ENCODE results near the gene PPP1R13L. TPM values are rescaled to one million over a fixed set of nuclear protein-coding genes. Genes with fewer than 3 reads are reported as not detected.
"Not testable (repeated sequence)": the region's sequence is repeated elsewhere in the genome, so short reads cannot be mapped to it uniquely, and the experiment has no call there.

The PPP1R13L gene
- total and polyA plus RNA-seq, 10 donors = 3.9 to 18.1 (median 12.1) TPM

GRCh38 chr19:45439569-45440258 is 34.8 kb upstream of the PPP1R13L start:
- peaks cover 15 to 52% (median 45%) of the 10 kb centered on the region in 6 donors for H3K4me1 ChIP-seq
- H3K36me3 ChIP-seq = no peaks in the 10 kb centered on the region
- intact Hi-C loops (cut with DNase I; ENCODE audit: low total_unique reads) = loop anchor here (2.0 kb wide), 1 partner anchor 39 kb away; no protein-coding TSS in a partner anchor
- WGBS, 5 donors = 0 to 2% (median 0%) methylated on average over 41 to 78 of the region's 78 CpGs
- H3K9me3 ChIP-seq = no peaks in the 10 kb centered on the region
- peak; percentile 96 for DNase-seq
- TF ChIP-seq POLR2AphosphoS5 (IDR thresholded peaks at IDR 0.05) (peak; percentile 55 to 80 (median 67)), CTCF (IDR thresholded peaks at IDR 0.05 in 8 of 11, conservative IDR thresholded peaks at IDR 0.05 in 3 of 11) (peak; percentile 95 to 100 (median 98)), POLR2A (IDR thresholded peaks at IDR 0.05) (no peak)
- no peaks in the 10 kb centered on the region for H3K27me3 ChIP-seq (replicated peaks in 1 of 7)
- H3K4me3 ChIP-seq = peak overlapping the region; percentile 55 to 87 (median 66)
- peak overlapping the region; percentile 76 to 96 (median 92) for H3K27ac ChIP-seq

GRCh38 chr19:45439190-45439568 is 34.3 kb upstream of the PPP1R13L start:
- peak overlapping the region; percentile 76 to 96 (median 92) for H3K27ac ChIP-seq
- no peak for DNase-seq
- no peaks in the 10 kb centered on the region for H3K9me3 ChIP-seq
- peak overlapping the region; percentile 55 to 87 (median 66) for H3K4me3 ChIP-seq
- intact Hi-C loops (cut with DNase I; ENCODE audit: low total_unique reads) = loop anchor here (2.0 kb wide), 1 partner anchor 40 kb away; no protein-coding TSS in a partner anchor
- no peaks in the 10 kb centered on the region for H3K36me3 ChIP-seq
- H3K27me3 ChIP-seq (replicated peaks in 1 of 7) = no peaks in the 10 kb centered on the region
- WGBS, 5 donors = 29 to 34% (median 31%) methylated on average over 10 of the region's 10 CpGs
- no peak for TF ChIP-seq CTCF (IDR thresholded peaks at IDR 0.05 in 8 of 11, conservative IDR thresholded peaks at IDR 0.05 in 3 of 11)
- TF ChIP-seq POLR2A (IDR thresholded peaks at IDR 0.05) = no peak
- TF ChIP-seq POLR2AphosphoS5 (IDR thresholded peaks at IDR 0.05) = no peak
- H3K4me1 ChIP-seq = peaks cover 10 to 47% (median 39%) of the 10 kb centered on the region in 6 donors

- Histone ChIP-seq H3K36me3 (no peaks in the 10 kb centered on the region), H3K4me1 (peaks cover 4 to 28% (median 22%) of the 10 kb centered on the region in 6 donors), H3K27ac (no peak overlapping the region), H3K4me3 (no peak overlapping the region), H3K27me3 (replicated peaks in 1 of 7) (no peaks in the 10 kb centered on the region), H3K9me3 (no peaks in the 10 kb centered on the region)
- TF ChIP-seq CTCF (IDR thresholded peaks at IDR 0.05 in 8 of 11, conservative IDR thresholded peaks at IDR 0.05 in 3 of 11) = no peak
- no peak for TF ChIP-seq POLR2A (IDR thresholded peaks at IDR 0.05)
- no peak for TF ChIP-seq POLR2AphosphoS5 (IDR thresholded peaks at IDR 0.05)
- intact Hi-C loops (cut with DNase I; ENCODE audit: low total_unique reads) = no loop called here
- DNase-seq = no peak
- 85 to 93% (median 88%) methylated on average over 3 of the region's 3 CpGs for WGBS, 5 donors
These were observed 32.5 kb upstream of the PPP1R13L start for GRCh38 chr19:45437328-45437727.

GRCh38 chr19:45432543-45432942 is 27.7 kb upstream of the PPP1R13L start:
- H3K27ac ChIP-seq; H3K36me3 ChIP-seq; H3K4me3 ChIP-seq; DNase-seq; intact Hi-C loops (cut with DNase I; ENCODE audit: low total_unique reads); H3K9me3 ChIP-seq: not testable (repeated sequence)
- Histone ChIP-seq H3K4me1 (peaks cover 8 to 30% (median 16%) of the 10 kb centered on the region in 6 donors), H3K27me3 (replicated peaks in 1 of 7) (peaks cover 0 to 19% (median 9%) of the 10 kb centered on the region in 7 donors)
- 82 to 98% (median 94%) methylated on average over 8 of the region's 8 CpGs for WGBS, 5 donors

- H3K36me3 ChIP-seq; DNase-seq; intact Hi-C loops (cut with DNase I; ENCODE audit: low total_unique reads); H3K9me3 ChIP-seq; H3K4me3 ChIP-seq; H3K27ac ChIP-seq: not testable (repeated sequence)
- WGBS, 5 donors = 43 to 54% (median 45%) methylated on average over 9 of the region's 9 CpGs
- Histone ChIP-seq H3K4me1 (peaks cover 10 to 37% (median 20%) of the 10 kb centered on the region in 6 donors), H3K27me3 (replicated peaks in 1 of 7) (peaks cover 0 to 27% (median 9%) of the 10 kb centered on the region in 7 donors)
These were observed 26.1 kb upstream of the PPP1R13L start for GRCh38 chr19:45431008-45431407.

- WGBS, 5 donors = 73 to 88% (median 84%) methylated on average over 9 to 11 of the region's 11 CpGs
- H3K27ac ChIP-seq; intact Hi-C loops (cut with DNase I; ENCODE audit: low total_unique reads): not testable (repeated sequence)
These were observed 25.0 kb upstream of the PPP1R13L start for GRCh38 chr19:45429896-45430295.

More at GRCh38 chr19:45429896-45430295, 25.0 kb upstream of the PPP1R13L start:
- peaks cover 10 to 46% (median 27%) of the 10 kb centered on the region in 6 donors for H3K4me1 ChIP-seq
- H3K9me3 ChIP-seq, H3K36me3 ChIP-seq, DNase-seq, H3K4me3 ChIP-seq: not testable (repeated sequence)
- H3K27me3 ChIP-seq (replicated peaks in 1 of 7) = peaks cover 0 to 27% (median 9%) of the 10 kb centered on the region in 7 donors

Measured in spleen (tissue), 11 donors.